ENCODE data around the gene POLE3.

Gene POLE3

DNA sequence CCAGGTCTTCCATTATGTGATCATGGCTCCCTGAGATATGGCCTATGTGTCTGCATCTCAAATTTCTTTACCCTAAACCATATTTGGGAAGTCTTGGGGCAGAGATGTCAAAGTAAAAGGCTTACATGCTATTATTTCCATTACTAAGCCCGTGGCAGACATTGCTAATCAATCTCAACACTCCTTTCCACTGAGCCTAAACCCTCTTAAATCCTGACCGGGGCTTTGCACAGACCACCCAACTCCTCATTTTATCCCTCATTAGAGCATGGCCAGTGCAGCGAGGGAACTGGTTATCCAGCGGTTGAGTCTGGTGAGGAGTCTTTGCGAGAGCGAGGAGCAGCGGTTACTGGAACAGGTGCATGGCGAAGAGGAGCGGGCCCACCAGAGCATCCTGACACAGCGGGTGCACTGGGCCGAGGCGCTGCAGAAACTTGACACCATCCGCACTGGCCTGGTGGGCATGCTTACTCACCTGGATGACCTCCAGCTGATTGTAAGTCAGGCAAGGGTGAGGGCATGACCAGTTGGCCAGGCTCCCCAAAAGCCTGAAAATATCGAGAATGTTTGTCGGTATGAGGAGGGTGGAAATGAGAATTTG, 50.1 kb downstream of the POLE3 start:
- H3K4me1 ChIP-seq (ENCODE audit: insufficient read depth, low read length, poor library complexity, severe bottlenecking) = no peaks in the 10 kb centered on the region
- H4K20me1 ChIP-seq (ENCODE audit: insufficient read depth, low read length, poor library complexity, severe bottlenecking) = no peaks in the 10 kb centered on the region
- no peaks in the 10 kb centered on the region for H3F3A ChIP-seq (ENCODE audit: low read depth)
- no peaks in the 10 kb centered on the region for H3K36me3 ChIP-seq (ENCODE audit: insufficient read depth, low read length)
- H2AFZ ChIP-seq (ENCODE audit: low read length) = no peak overlapping the region
- TF ChIP-seq, protein P1, sequence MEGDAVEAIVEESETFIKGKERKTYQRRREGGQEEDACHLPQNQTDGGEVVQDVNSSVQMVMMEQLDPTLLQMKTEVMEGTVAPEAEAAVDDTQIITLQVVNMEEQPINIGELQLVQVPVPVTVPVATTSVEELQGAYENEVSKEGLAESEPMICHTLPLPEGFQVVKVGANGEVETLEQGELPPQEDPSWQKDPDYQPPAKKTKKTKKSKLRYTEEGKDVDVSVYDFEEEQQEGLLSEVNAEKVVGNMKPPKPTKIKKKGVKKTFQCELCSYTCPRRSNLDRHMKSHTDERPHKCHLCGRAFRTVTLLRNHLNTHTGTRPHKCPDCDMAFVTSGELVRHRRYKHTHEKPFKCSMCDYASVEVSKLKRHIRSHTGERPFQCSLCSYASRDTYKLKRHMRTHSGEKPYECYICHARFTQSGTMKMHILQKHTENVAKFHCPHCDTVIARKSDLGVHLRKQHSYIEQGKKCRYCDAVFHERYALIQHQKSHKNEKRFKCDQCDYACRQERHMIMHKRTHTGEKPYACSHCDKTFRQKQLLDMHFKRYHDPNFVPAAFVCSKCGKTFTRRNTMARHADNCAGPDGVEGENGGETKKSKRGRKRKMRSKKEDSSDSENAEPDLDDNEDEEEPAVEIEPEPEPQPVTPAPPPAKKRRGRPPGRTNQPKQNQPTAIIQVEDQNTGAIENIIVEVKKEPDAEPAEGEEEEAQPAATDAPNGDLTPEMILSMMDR (conservative IDR thresholded peaks at IDR 0.05; ENCODE audit: low read length) = no peak
- TF ChIP-seq EZH2phosphoT487 (IDR thresholded peaks at IDR 0.05; ENCODE audit: borderline replicate concordance) = no peak
- H3K27me3 ChIP-seq (ENCODE audit: insufficient read depth, low read length, poor library complexity, severe bottlenecking) = no peaks in the 10 kb centered on the region
- H3K4me3 ChIP-seq (ENCODE audit: low read length, poor library complexity, severe bottlenecking) = no peak overlapping the region
- no peaks in the 10 kb centered on the region for H3K9me3 ChIP-seq (ENCODE audit: insufficient read depth, low read depth, low read length)
- no peaks in the 10 kb centered on the region for H3K79me2 ChIP-seq (ENCODE audit: insufficient read depth, low read length)
- no peak overlapping the region for H3K4me2 ChIP-seq (ENCODE audit: low read depth, low read length, poor library complexity, severe bottlenecking)
- no peaks in the 10 kb centered on the region for H3K9me2 ChIP-seq (replicated peaks; ENCODE audit: low read depth, low read length)
- H3K9ac ChIP-seq (ENCODE audit: low read depth, low read length, poor library complexity, severe bottlenecking) = no peak overlapping the region

GRCh38 chr9:113359385-113359784, 51.1 kb downstream of the POLE3 start:
- no peak for TF ChIP-seq EZH2phosphoT487 (IDR thresholded peaks at IDR 0.05; ENCODE audit: borderline replicate concordance)
- TF ChIP-seq, protein P1 (conservative IDR thresholded peaks at IDR 0.05; ENCODE audit: low read length) = no peak
- no peaks in the 10 kb centered on the region for H3K27me3 ChIP-seq (ENCODE audit: insufficient read depth, low read length, poor library complexity, severe bottlenecking)
- no peaks in the 10 kb centered on the region for H3F3A ChIP-seq (ENCODE audit: low read depth)
- no peaks in the 10 kb centered on the region for H3K36me3 ChIP-seq (ENCODE audit: insufficient read depth, low read length)
- H3K79me2 ChIP-seq (ENCODE audit: insufficient read depth, low read length) = no peaks in the 10 kb centered on the region
- no peak overlapping the region for H3K4me2 ChIP-seq (ENCODE audit: low read depth, low read length, poor library complexity, severe bottlenecking)
- H4K20me1 ChIP-seq (ENCODE audit: insufficient read depth, low read length, poor library complexity, severe bottlenecking) = no peaks in the 10 kb centered on the region
- no peaks in the 10 kb centered on the region for H3K9me3 ChIP-seq (ENCODE audit: insufficient read depth, low read depth, low read length)
- H3K4me1 ChIP-seq (ENCODE audit: insufficient read depth, low read length, poor library complexity, severe bottlenecking) = no peaks in the 10 kb centered on the region
- no peak overlapping the region for H2AFZ ChIP-seq (ENCODE audit: low read length)
- H3K9ac ChIP-seq (ENCODE audit: low read depth, low read length, poor library complexity, severe bottlenecking) = no peak overlapping the region
- no peak overlapping the region for H3K4me3 ChIP-seq (ENCODE audit: low read length, poor library complexity, severe bottlenecking)
- no peaks in the 10 kb centered on the region for H3K9me2 ChIP-seq (replicated peaks; ENCODE audit: low read depth, low read length)

Measured in Loucy (cell line).